Stimulated activated CD4-positive, alpha-beta T cell treated with anti-CD3 and anti-CD28 coated beads, Interleukin-15, amount 100 ng/mL, for 24 hours (primary cell): ENCODE measurements around the gene CEP44.
"Not testable (repeated sequence)": the region's sequence is repeated elsewhere in the genome, so short reads cannot be mapped to it uniquely, and the experiment has no call there.

Source experiments
- DNase-seq: peaks from one replicate; pipeline ENCODE4 v3.0.0-alpha.2; 2020

The CEP44 gene

DNA sequence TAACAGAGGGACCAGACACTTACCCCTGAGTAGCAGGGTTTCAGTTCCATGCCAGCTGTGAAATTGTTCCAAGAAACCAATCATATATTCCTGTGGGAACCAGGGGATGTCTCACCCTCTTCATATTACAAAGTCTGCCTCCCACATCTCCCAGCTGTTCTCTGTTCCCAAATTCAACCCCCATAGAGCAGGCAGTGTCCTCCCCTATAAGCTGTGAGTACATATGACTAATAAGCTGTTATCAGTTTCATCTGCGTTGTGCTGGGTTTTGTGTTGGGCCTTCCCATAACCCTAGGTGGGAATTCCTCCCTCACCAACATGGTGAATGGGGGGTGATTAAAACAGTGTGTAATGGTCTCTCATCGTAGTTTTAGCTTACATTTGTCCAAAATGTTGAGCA is 41.0 kb downstream of the CEP44 start:
- DNase-seq: no peak

DNA sequence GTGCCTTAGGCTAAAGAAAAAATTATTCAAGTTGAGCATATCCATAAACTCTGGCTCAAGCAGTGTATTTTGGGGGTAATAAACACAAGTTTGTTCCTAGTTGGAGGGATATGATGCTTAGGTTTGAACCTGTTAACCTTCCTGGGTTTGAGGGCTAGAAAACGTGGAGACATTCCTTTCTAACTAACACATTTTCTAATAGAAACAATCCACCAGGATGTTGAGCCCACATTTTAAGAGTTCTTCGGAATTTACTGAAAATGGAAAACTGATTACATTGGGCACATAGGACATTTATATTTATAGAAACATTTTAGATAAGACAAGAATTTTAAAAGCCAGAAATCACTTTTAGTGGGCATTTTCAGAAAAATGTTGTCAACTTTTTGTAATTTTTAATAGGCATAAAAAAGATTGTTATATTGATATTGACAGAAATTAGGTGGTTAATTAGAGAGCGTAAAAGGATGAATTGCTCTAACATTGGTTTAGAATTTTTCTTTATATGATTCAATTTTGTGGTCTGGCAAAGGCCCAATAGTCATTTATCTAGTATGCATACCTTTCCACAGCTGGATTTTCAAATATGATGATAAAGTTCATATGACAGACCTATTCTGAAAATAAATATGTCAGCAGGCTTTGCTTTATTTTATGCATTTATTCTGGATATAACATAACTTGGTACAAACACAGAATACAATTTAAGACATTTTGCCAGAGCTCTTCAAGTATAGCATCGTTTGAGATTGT is 49.2 kb downstream of the CEP44 start:
- no peak for DNase-seq

DNA sequence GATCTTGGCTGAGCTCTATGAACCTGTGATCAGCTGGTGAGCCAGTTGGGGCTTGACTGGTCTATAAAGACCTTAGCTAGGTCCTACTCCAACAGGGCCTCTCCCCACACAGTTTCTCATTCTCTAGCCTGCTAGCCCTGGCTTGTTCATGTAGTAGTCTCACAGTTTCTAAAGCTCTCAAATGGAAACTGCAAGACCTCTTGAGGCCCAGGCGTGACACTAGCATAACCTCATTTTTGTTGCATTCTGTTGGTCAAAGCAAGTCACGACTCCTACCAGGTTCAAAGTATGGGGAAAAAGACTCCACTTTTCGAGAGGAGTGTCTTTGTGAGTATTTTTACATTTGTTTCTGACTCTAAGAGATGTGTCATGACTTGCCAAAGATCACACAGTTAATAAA is 50.9 kb downstream of the CEP44 start:
- no peak for DNase-seq

DNA sequence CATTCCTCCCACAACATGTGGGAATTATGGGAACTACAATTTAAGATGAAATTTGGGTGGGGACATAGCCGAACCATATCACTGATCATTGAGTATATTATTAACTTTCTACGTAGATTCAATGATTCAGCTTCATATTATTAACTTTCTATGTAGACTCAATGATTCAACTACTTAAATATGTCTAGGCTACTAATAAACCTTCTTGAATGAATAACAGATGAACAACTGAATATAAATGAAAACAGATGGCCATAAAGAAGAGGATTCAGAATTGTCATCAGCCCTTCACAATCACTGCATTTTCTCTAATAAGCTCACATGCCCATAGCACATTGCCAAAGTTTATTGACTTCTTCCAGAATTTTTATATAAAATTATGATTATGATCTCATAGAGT is 57.0 kb downstream of the CEP44 start:
- no peak for DNase-seq

DNA sequence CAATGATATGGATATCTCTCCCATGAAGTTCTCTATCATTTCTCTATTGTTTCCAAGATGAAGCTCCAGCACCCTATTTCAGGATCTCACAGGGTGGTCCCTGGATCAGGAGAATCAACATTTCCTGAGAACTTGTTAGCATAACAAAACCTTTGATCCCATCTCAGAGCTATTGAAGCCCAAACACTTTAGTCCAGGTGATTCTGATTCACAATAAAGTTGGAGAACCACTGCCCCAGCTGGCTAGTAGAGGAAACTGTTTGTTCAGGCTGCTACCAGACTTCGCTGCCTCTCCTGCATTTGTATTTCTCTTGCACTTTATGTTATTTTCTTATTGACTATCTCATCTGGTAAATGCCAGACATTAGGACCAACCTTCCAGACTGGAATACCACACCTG is 65.4 kb downstream of the CEP44 start:
- no peak for DNase-seq

DNA sequence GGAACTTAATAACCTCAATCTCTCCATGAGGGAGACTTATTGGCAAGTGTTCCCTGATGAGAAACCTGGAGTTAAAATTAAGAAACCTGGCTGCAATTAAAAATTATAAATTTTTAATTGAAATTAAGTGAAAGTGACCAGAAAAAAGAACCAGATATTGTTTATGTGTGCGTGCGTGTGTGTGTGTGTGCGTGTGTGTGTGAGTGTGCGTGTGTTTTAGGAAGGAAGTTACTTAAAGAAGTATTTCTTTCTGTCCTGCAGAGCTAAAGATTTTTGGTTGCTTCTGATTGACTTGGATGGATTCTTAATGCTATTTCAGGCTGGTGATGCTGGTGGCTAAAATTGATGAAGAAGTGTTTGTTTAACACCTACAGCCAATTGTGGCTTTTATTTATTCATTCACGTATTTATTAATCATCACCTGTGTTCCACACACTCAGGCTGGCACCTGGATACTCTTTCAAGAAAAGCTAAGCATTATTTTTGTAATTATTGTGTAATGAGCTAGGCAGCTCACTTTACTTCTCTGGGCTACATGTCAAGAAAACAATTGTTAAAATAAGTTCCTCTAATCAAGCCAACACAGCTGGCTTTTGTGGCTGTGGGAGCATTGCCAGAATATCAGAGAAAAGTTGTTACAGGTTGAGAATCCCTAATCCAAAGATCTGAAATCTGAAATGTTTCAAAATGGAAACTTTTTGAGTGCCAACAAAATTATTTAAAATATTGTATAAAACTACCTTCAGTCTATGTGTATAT is 68.5 kb downstream of the CEP44 start:
- no peak for DNase-seq

DNA sequence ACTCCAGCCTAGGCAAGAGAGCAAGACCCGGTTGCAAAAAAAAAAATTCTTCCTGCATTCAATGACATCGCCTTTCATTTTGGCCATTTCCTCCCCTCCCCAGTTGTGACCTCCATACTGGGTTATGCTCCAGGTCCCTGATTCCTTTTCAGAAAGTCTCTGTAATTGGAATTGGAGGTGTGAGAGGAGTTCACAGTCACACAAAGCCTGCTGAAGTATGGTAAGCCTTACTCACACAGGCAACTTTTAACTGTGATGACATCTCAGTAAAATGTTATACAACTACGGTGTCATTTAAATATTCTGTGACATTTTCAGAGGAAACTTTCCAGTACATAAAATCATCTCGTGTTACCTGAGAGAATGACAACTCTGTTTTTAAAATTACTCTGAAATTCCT is 73.6 kb downstream of the CEP44 start:
- DNase-seq: no peak

DNA sequence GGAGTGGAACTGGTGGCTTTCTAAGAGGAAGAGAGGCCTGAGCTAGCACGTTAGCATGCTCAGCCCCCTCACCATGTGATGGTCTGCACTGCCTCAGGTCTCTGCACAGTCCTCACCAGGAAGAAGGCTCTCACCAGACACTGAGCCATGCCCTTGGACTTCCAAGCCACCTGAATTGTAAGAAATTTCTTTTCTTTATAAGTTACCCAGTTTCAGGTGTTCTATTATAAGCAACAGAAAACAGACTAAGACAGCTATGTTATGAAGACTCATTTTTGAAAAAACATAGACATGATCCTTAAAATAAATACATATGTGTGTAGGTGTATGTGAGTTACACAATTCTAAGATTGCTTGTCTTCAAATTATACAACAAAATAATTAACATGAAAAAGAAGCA is 74.7 kb downstream of the CEP44 start:
- DNase-seq: no peak

DNA sequence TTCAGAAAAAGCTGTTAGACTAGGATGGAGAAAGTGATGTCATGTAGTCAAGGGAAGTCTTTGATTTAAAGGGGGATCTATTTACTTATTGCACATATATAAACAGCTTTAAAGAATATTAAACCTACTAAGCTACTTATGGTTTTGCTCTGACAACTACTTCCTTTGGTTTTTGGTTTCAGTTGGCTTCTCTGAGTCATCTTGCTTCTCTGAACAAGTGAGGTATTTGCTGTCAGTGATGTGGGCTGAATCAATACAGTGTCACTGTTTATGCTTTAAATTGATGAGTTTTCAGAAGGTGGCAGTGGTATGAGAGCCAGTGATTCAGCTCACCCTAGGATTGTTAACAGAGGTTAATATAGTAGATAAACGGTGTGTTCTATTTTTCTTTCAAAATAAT is 75.1 kb downstream of the CEP44 start:
- no peak for DNase-seq

DNA sequence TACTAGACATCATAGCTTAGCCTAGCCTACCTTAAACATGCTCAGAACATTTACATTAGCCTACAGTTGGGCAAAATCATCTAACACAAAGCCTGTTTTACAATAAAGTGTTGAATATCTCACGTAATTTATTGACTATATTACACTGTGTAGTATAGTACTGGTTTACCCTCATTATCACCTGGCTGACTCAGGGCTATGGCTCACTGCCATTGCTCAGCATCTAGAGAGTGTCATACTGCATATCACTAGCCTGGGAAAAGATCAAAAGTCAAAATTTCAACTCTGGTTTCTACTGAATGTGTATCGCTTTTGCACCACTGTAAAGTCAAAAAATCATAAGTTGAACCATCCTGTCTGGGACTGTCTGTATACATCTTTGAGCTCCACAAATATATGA is 78.6 kb downstream of the CEP44 start:
- no peak for DNase-seq

DNA sequence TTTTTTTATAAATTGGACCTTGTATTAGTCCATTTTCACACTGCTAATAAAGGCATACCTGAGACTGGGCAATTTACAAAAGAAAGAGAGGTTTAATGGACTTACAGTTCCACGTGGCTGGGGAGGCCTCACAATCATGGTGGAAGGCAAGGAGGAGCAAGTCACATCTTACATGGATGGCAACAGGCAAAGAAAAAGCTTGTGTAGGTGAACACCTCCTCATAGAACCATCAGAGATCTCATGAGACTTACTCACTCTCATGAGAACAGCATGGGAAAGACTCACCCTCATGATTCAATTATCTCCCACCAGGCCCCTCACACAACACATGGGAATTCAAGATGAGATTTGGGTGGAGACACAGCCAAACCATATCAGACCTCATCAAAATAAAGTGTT is 80.1 kb downstream of the CEP44 start:
- DNase-seq: not testable (repeated sequence)

DNA sequence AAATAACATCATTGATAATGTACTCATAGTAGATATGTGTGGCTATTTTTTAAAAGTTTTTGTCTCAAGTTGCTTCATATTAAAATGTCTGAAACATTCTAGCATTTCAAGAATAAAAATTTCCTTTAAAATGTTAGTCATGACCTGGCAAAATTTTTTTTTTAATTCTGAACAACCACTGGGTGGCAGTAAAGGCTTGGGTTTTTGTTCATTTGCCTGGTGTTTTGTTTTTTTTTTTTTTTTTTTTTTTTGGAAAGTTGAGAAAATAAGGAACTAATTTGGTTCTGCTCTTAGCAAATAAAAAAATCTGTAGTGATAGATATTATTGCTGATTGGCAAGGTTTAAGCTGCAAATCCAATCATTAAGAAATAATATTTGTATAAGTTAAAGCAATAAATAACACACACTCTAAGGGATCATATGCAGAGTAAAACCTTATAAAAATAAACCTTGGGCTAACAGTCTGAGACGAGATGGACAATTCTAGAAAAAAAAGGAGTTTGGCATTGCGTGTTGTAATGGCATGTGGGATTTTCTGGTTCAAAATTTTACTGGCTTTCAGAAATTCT is 81.4 kb downstream of the CEP44 start:
- peak; percentile 9 for DNase-seq

DNA sequence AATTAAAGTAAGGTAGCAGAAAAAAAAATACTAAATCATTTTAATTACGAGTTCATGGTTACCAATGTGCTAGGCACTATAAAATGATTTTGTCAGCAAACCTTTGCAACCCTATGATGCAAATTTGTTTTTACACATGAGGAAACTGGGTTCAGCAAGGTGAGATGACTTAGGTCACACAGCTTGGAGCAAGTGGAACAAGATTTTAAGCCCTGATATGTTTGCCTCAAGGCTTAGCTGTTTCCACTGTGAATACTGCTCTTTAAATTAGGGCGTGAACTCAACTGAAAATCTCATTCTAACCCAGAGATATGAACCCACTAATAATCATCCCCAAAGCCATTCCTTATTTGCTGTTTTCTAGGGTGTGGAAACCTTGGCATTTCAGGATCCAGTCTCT is 86.3 kb downstream of the CEP44 start:
- no peak for DNase-seq

DNA sequence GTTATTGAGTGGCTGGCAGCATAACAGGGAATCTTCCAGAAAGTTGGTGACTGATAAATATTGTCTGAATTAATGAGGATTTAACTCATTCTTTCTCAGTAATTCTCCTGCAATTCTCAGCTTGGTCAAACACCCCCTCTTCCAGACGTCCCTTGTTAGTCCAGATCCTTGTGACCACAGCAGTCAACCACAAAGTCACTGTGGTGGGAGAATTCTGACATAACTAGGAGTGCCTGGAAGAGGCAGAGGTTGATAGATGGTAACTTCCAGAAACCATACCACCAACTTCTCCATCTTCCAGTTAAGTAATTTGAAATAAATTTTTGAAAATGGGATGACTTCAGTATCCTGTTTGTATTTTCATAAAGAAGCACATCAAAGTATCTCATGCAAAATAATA is 90.1 kb downstream of the CEP44 start:
- no peak for DNase-seq

DNA sequence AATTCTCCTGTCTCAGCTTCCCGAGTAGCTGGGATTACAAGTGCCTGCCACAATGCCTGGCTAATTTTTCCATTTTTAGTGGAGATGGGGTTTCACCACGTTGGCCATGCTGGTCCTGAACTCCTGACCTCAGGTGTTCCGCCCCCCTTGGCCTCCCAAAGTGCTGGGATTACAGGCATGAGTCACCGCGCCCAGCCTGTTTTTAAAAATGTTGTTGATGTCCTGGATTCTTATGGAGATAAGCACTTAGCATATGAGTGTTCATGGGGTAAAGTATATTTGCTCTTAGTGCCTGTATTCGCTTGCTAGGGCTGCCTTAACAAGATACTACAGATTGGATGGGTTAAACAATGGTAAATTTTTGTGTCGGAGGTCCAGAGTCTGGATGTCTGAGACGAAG is 91.7 kb downstream of the CEP44 start:
- no peak for DNase-seq

DNA sequence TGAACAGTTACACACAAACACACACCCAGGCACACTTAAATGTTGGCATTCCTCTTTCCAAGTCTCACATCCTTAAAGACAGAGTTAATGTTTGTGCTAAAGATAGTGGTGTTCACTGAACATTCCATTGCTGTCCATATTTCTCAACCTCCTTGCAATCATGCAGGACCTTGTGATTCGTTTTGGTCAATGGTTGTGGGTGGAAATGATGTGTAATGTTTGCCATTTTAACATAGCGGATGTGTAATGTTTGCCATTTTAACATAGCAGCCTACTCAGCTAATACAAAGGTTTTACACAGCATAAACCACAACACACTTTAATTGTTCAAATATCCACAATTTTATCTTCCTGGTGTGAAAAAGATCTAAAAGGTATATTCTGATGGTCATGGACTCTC is 93.9 kb downstream of the CEP44 start:
- DNase-seq: no peak

DNA sequence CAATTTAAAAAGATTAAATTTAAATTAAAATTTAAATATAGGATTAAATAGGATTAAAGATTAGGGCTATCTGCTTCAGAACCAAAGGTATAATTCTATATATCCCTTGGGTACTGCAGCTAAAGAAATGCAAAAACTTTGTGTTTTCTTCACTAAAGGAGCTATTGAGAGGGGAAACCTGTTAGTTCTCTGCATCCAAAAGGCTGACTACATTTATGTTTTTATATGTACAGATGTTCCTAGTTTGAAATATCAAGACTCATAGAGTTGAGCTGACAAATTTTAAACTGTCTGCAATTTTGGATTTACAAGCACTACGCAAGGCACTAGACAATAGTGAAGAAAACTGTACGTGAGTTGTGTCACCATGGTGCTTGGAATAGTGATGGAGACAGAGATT is 95.2 kb downstream of the CEP44 start:
- no peak for DNase-seq

DNA sequence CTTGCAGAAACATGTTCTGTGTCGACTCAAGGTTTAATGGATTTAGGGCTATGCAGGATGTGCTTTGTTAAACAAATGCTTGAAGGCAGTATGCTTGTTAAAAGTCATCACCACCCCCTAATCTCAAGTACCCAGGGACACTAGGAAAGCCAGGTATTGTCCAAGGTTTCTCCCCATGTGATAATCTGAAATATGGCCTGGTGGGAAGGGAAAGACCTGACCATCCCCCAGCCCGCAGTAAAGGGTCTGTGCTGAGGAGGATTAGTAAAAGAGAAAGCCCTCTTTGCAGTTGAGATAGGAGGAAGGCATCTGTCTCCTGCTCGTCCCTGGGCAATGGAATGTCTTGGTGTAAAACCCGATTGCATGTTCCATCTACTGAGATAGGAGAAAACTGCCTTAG is 96.5 kb downstream of the CEP44 start:
- not testable (repeated sequence) for DNase-seq

DNA sequence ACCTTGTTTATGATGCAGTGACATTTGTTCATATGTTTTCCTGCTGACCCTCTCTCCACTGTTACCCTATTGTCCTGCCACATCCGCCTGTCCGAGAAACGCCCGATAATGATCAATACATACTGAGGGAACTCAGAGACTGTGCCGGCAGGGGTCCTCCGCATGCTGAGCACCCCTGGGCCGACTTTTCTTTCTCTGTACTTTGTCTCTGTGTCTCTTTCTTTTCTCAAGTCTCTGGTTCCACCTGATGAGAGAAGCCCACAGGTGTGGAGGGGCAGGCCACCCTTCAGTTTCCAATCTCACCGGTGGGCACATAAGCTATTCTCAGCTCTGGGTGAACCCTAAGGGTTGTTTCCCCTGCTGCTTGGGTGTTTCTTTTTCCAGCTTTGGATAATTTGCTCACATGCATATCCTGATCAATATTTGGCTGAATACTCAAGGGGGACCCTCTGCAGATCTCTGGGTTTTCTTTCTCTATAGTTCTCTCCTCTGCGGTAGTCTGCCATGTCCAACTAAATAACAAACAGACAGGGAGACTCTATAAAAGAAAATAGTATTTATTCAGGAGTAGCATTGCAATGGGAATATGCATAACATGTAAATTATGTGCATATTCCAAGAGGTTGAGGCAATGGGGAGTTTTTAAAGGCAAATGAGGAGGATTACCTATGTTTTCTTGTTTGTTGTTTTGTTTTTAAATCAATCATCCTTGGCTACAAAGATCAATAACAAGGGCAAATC is 97.2 kb downstream of the CEP44 start:
- no peak for DNase-seq

DNA sequence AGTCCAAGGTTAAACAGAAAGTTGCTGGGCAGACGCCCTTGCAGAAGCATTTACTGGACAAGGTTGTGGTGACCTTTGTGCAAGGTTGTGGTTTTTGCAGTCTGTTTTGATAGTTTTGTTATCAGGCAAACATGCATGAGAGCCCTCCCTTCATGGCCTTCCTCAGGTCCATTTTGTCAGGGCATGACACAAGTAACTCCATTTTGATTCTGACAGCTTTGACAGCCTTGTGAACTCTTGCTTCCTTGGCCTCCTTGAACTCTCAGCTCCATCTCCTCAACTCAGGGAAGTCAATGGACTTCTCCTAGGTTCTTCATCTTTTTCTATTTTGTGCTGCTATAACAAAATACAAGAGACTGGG is 97.7 kb downstream of the CEP44 start:
- no peak for DNase-seq
